ENCODE measurements around the gene CGB3. TPM values are rescaled to one million over a fixed set of nuclear protein-coding genes. Genes with fewer than 3 reads are reported as not detected.

The CGB3 gene
- polyA plus RNA-seq, 3 donors = not detected

Other genes with a start within 250 kb of the CGB3 start
- 10 to 100 TPM; 44.9 to 58.9 (median 47.6) TPM for gene BCAT2, start 213.3 kb downstream of the CGB3 start, polyA plus RNA-seq
- 10 to 100 TPM in 1 of 3 donors, 1 to 10 TPM in 2; 1.9 to 10.7 (median 4.6) TPM for gene HSD17B14, start 187.8 kb downstream of the CGB3 start, polyA plus RNA-seq
- gene PLEKHA4, start 155.7 kb downstream of the CGB3 start, polyA plus RNA-seq = 100 to 1,000 TPM in 1 of 3 donors, 10 to 100 TPM in 1, 1 to 10 TPM in 1; 7.3 to 127 (median 20.6) TPM
- 100 to 1,000 TPM in 2 of 3 donors, 10 to 100 TPM in 1; 18.7 to 240 (median 197) TPM for gene PPP1R15A, start 151.9 kb downstream of the CGB3 start, polyA plus RNA-seq
- gene TULP2, start 125.6 kb downstream of the CGB3 start, polyA plus RNA-seq = under 1 TPM in 2 of 3 donors, not detected in 1; 0.08 to 0.09 TPM
- gene NUCB1, start 124.0 kb downstream of the CGB3 start, polyA plus RNA-seq = 100 to 1,000 TPM; 117 to 394 (median 178) TPM
- under 1 TPM in 1 of 3 donors, not detected in 2; 0.30 TPM for gene DHDH, start 90.6 kb downstream of the CGB3 start, polyA plus RNA-seq
- gene BAX, start 69.5 kb downstream of the CGB3 start, polyA plus RNA-seq = 10 to 100 TPM; 24.4 to 71.2 (median 39.9) TPM
- over 10,000 TPM in 1 of 3 donors, 1,000 to 10,000 TPM in 2; 1,172 to 18,296 (median 6,752) TPM for gene FTL, start 59.0 kb downstream of the CGB3 start, polyA plus RNA-seq
- 10 to 100 TPM; 20.1 to 73.8 (median 31.2) TPM for gene GYS1, start 31.0 kb downstream of the CGB3 start, polyA plus RNA-seq
- gene RUVBL2, start 30.4 kb downstream of the CGB3 start, polyA plus RNA-seq = 10 to 100 TPM; 44.6 to 65.0 (median 50.0) TPM
- under 1 TPM in 2 of 3 donors, not detected in 1; 0.36 to 0.62 TPM for gene LHB, start 7.2 kb downstream of the CGB3 start, polyA plus RNA-seq
- gene CGB2, start 7.6 kb upstream of the CGB3 start, polyA plus RNA-seq = not detected
- not detected for gene CGB1, start 12.6 kb upstream of the CGB3 start, polyA plus RNA-seq
- 1 to 10 TPM in 1 of 3 donors, not detected in 2; 1.1 TPM for gene CGB5, start 19.5 kb upstream of the CGB3 start, polyA plus RNA-seq
- gene CGB8, start 24.8 kb upstream of the CGB3 start, polyA plus RNA-seq = not detected
- gene CGB7, start 33.4 kb upstream of the CGB3 start, polyA plus RNA-seq = 1 to 10 TPM in 1 of 3 donors, under 1 TPM in 1, not detected in 1; 0.12 to 1.0 TPM
- under 1 TPM in 1 of 3 donors, not detected in 2; 0.09 TPM for gene NTF4, start 40.5 kb upstream of the CGB3 start, polyA plus RNA-seq
- gene KCNA7, start 48.4 kb upstream of the CGB3 start, polyA plus RNA-seq = under 1 TPM in 1 of 3 donors, not detected in 2; 0.03 TPM
- gene SNRNP70, start 61.1 kb upstream of the CGB3 start, polyA plus RNA-seq = 100 to 1,000 TPM; 170 to 188 (median 186) TPM
- gene LIN7B, start 90.0 kb upstream of the CGB3 start, polyA plus RNA-seq = 10 to 100 TPM in 1 of 3 donors, 1 to 10 TPM in 2; 4.3 to 12.9 (median 6.6) TPM
- 1 to 10 TPM in 2 of 3 donors, not detected in 1; 1.5 to 5.1 TPM for gene C19orf73, start 94.8 kb upstream of the CGB3 start, polyA plus RNA-seq
- gene PPFIA3, start 95.2 kb upstream of the CGB3 start, polyA plus RNA-seq = 10 to 100 TPM in 1 of 3 donors, 1 to 10 TPM in 2; 8.5 to 20.1 (median 8.9) TPM
- gene HRC, start 131.1 kb upstream of the CGB3 start, polyA plus RNA-seq = 1 to 10 TPM in 2 of 3 donors, under 1 TPM in 1; 0.89 to 2.8 (median 1.3) TPM
- 10 to 100 TPM in 2 of 3 donors, 1 to 10 TPM in 1; 8.5 to 45.9 (median 11.9) TPM for gene TRPM4, start 133.5 kb upstream of the CGB3 start, polyA plus RNA-seq